Mesenchymal stem cell (in vitro differentiated cells and primary cell): Measurements from ENCODE around the gene PTPRN2.
"Not testable (repeated sequence)": the region's sequence is repeated elsewhere in the genome, so short reads cannot be mapped to it uniquely, and the experiment has no call there.

ENCODE experiments used
- DNase-seq: peaks from one replicate; pipeline ENCODE4 v3.0.0-alpha.2; 2013
- H2AFZ ChIP-seq: one replicate; pipeline ENCODE4 v1.6.1; 2013; ENCODE audit warnings: low read depth, mild to moderate bottlenecking, control low read depth, inconsistent platforms, low read length, moderate library complexity
- H2AK5ac ChIP-seq: 2 replicates; pipeline ENCODE4 v1.6.1; 2013; ENCODE audit warnings: low read length, moderate library complexity, mild to moderate bottlenecking, inconsistent platforms; ENCODE audit not compliant: severe bottlenecking
- H2BK120ac ChIP-seq: one replicate; pipeline ENCODE4 v1.6.1; 2013; ENCODE audit warnings: low read depth, mild to moderate bottlenecking, inconsistent platforms, low read length, moderate library complexity
- H2BK12ac ChIP-seq, 2 experiments: one replicate each; pipeline ENCODE4 v1.6.1; 2013; ENCODE audit warnings: inconsistent platforms in 2 of 2, low read length in 2 of 2, mild to moderate bottlenecking in 2 of 2, moderate library complexity in 2 of 2, control low read depth in 1 of 2
- H2BK15ac ChIP-seq: one replicate; pipeline ENCODE4 v1.6.1; 2013; ENCODE audit warnings: mild to moderate bottlenecking, low read depth, inconsistent platforms; ENCODE audit not compliant: poor library complexity, severe bottlenecking
- H2BK5ac ChIP-seq: 2 replicates; pipeline ENCODE4 v1.6.1; 2013; ENCODE audit warnings: low read depth, mild to moderate bottlenecking, low read length, control low read depth, inconsistent platforms; ENCODE audit not compliant: poor library complexity, severe bottlenecking
- H3K14ac ChIP-seq, 2 experiments: one replicate each; pipeline ENCODE4 v1.6.1; 2013; ENCODE audit warnings: inconsistent platforms in 2 of 2, low read length in 2 of 2, control low read depth in 1 of 2, mild to moderate bottlenecking in 1 of 2, moderate library complexity in 1 of 2
- H3K18ac ChIP-seq, 2 experiments: one replicate each; pipeline ENCODE4 v1.6.1; 2013; ENCODE audit warnings: inconsistent platforms in 2 of 2, low read length in 2 of 2, control low read depth in 1 of 2, low read depth in 1 of 2, mild to moderate bottlenecking in 1 of 2
- H3K23ac ChIP-seq, 2 experiments: one replicate each; pipeline ENCODE4 v1.6.1; 2013; ENCODE audit warnings: inconsistent platforms in 2 of 2, low read length in 2 of 2, mild to moderate bottlenecking in 2 of 2, moderate library complexity in 2 of 2, control low read depth in 1 of 2
- H3K27ac ChIP-seq: 2 replicates; pipeline ENCODE4 v1.5.1; 2013; ENCODE audit warnings: mild to moderate bottlenecking, moderate library complexity, low read length, control low read depth, inconsistent platforms; ENCODE audit not compliant: poor library complexity, severe bottlenecking
- H3K27me3 ChIP-seq, 2 experiments: 2 replicates each; pipeline versions ENCODE4 v1.6.1 to v1.7.0; 2013; ENCODE audit warnings: low read length in 2 of 2, mild to moderate bottlenecking in 2 of 2, moderate library complexity in 2 of 2, control low read depth in 1 of 2, inconsistent platforms in 1 of 2; ENCODE audit not compliant: control insufficient read depth in 1 of 2, insufficient read depth in 1 of 2
- H3K36me3 ChIP-seq, 2 experiments: 2 replicates each; pipeline versions ENCODE4 v1.6.1 to v1.7.0; 2013; ENCODE audit warnings: low read length in 2 of 2, control low read depth in 1 of 2, inconsistent platforms in 1 of 2, low read depth in 1 of 2, mild to moderate bottlenecking in 1 of 2; ENCODE audit not compliant: insufficient read depth in 2 of 2, control insufficient read depth in 1 of 2
- H3K4ac ChIP-seq, 2 experiments: one replicate each; pipeline ENCODE4 v1.6.1; 2013; ENCODE audit warnings: inconsistent platforms in 2 of 2, low read length in 2 of 2, mild to moderate bottlenecking in 2 of 2, moderate library complexity in 2 of 2, control low read depth in 1 of 2, low read depth in 1 of 2
- H3K4me1 ChIP-seq: 2 replicates; pipeline ENCODE4 v1.6.1; 2013; ENCODE audit warnings: low read depth, low read length, control low read depth; ENCODE audit not compliant: control insufficient read depth, insufficient read depth
- H3K4me2 ChIP-seq: 2 replicates; pipeline ENCODE4 v1.6.1; 2013; ENCODE audit warnings: low read length, mild to moderate bottlenecking, inconsistent platforms; ENCODE audit not compliant: poor library complexity, severe bottlenecking
- H3K4me3 ChIP-seq, 2 experiments: 2 replicates each; pipeline versions ENCODE4 v1.5.1 to v1.7.0; 2013; ENCODE audit warnings: low read length in 2 of 2, mild to moderate bottlenecking in 2 of 2, control low read depth in 1 of 2, low read depth in 1 of 2; ENCODE audit not compliant: insufficient read depth in 1 of 2
- H3K79me1 ChIP-seq: replicated peaks from 2 replicates; pipeline ENCODE4 v1.6.1; 2013; ENCODE audit warnings: mild to moderate bottlenecking, control low read depth, low read length, inconsistent platforms; ENCODE audit not compliant: poor library complexity, severe bottlenecking
- H3K9ac ChIP-seq: 2 replicates; pipeline ENCODE4 v1.7.0; 2013; ENCODE audit warnings: mild to moderate bottlenecking, low read length, moderate library complexity
- H3K9me3 ChIP-seq: 2 replicates; pipeline ENCODE4 v1.7.0; 2013; ENCODE audit warnings: mild to moderate bottlenecking, low read length; ENCODE audit not compliant: control insufficient read depth
- H4K8ac ChIP-seq: one replicate; pipeline ENCODE4 v1.6.1; 2013; ENCODE audit warnings: inconsistent platforms, mild to moderate bottlenecking, low read length, moderate library complexity
- H4K91ac ChIP-seq: one replicate; pipeline ENCODE4 v1.6.1; 2013; ENCODE audit warnings: mild to moderate bottlenecking, low read length, inconsistent platforms
- WGBS: methylation state at CpG from one replicate; pipeline ENCODE4 v1.1.7; 2013; ENCODE audit warnings: mixed read lengths; 5-methylcytosine and 5-hydroxymethylcytosine counted together

PTPRN2 gene

GRCh38 chr7:157500989-157501540, 1086.6 kb downstream of the PTPRN2 start:
- not testable (repeated sequence) for H4K8ac ChIP-seq, H4K91ac ChIP-seq, H3K27ac ChIP-seq, H2BK15ac ChIP-seq, H3K9ac ChIP-seq, H3K4me3 ChIP-seq, H2BK12ac ChIP-seq, H2AK5ac ChIP-seq, H3K23ac ChIP-seq, H3K4me1 ChIP-seq, DNase-seq, H3K14ac ChIP-seq, H3K9me3 ChIP-seq, H3K4ac ChIP-seq, H3K18ac ChIP-seq, H2BK120ac ChIP-seq, H3K79me1 ChIP-seq, H2AFZ ChIP-seq, H3K4me2 ChIP-seq, H3K36me3 ChIP-seq, H3K27me3 ChIP-seq, H2BK5ac ChIP-seq
- 92% methylated on average over 28 of the region's 45 CpGs for WGBS

GRCh38 chr7:157500171-157500960, 1087.3 kb downstream of the PTPRN2 start:
- Histone ChIP-seq H3K4me2 (no peak overlapping the region), H2BK15ac (no peak overlapping the region), H3K4ac (no peak overlapping the region), H3K9me3 (peaks cover 2% of the 10 kb centered on the region), H2BK12ac (no peak overlapping the region), H2BK5ac (no peak overlapping the region), H3K14ac (no peak overlapping the region), H3K18ac (no peak overlapping the region), H3K23ac (no peak overlapping the region), H3K4me1 (peaks cover 1% of the 10 kb centered on the region), H3K36me3 (no peaks in the 10 kb centered on the region), H3K27me3 (no peaks in the 10 kb centered on the region), H2AFZ (no peak overlapping the region), H3K79me1 (no peaks in the 10 kb centered on the region), H3K27ac (no peak overlapping the region), H3K4me3 (no peak overlapping the region), H2AK5ac (no peak overlapping the region), H4K8ac (no peak overlapping the region), H2BK120ac (no peak overlapping the region), H3K9ac (no peak overlapping the region), H4K91ac (no peak overlapping the region)
- 87% methylated on average over 20 of the region's 32 CpGs for WGBS
- DNase-seq, result no peak

GRCh38 chr7:157499835-157500153, 1087.8 kb downstream of the PTPRN2 start:
- Histone ChIP-seq H2BK12ac (no peak overlapping the region), H3K27me3 (no peaks in the 10 kb centered on the region), H3K79me1 (no peaks in the 10 kb centered on the region), H3K4me1 (peaks cover 1% of the 10 kb centered on the region), H2BK5ac (no peak overlapping the region), H3K9me3 (no peaks in the 10 kb centered on the region), H4K8ac (no peak overlapping the region), H3K14ac (no peak overlapping the region), H3K36me3 (no peaks in the 10 kb centered on the region), H2AK5ac (no peak overlapping the region), H3K27ac (no peak overlapping the region), H2BK15ac (no peak overlapping the region), H3K4me3 (no peak overlapping the region), H3K4ac (no peak overlapping the region), H3K23ac (no peak overlapping the region), H2AFZ (no peak overlapping the region), H2BK120ac (no peak overlapping the region), H3K4me2 (no peak overlapping the region), H4K91ac (no peak overlapping the region), H3K18ac (no peak overlapping the region), H3K9ac (no peak overlapping the region)
- 91% methylated on average over 6 of the region's 9 CpGs for WGBS
- no peak for DNase-seq

GRCh38 chr7:157499121-157499834, 1088.3 kb downstream of the PTPRN2 start:
- H3K4me3 ChIP-seq, result no peak overlapping the region
- H3K27me3 ChIP-seq, result no peaks in the 10 kb centered on the region
- DNase-seq, result no peak
- peaks cover 1% of the 10 kb centered on the region for H3K4me1 ChIP-seq
- H3K36me3 ChIP-seq, result no peaks in the 10 kb centered on the region
- WGBS, result 83% methylated on average over 27 of the region's 27 CpGs
- no peak overlapping the region for H4K8ac ChIP-seq
- no peak overlapping the region for H3K23ac ChIP-seq
- H2BK12ac ChIP-seq, result no peak overlapping the region
- H2AFZ ChIP-seq, result no peak overlapping the region
- no peak overlapping the region for H3K4me2 ChIP-seq
- no peak overlapping the region for H3K9ac ChIP-seq
- no peak overlapping the region for H2BK5ac ChIP-seq
- no peak overlapping the region for H3K18ac ChIP-seq
- H3K4ac ChIP-seq, result no peak overlapping the region
- no peak overlapping the region for H2AK5ac ChIP-seq
- no peaks in the 10 kb centered on the region for H3K79me1 ChIP-seq
- no peak overlapping the region for H3K27ac ChIP-seq
- no peak overlapping the region for H4K91ac ChIP-seq
- no peaks in the 10 kb centered on the region for H3K9me3 ChIP-seq
- no peak overlapping the region for H2BK15ac ChIP-seq
- no peak overlapping the region for H2BK120ac ChIP-seq
- no peak overlapping the region for H3K14ac ChIP-seq
